HG03354 (cell line): ENCODE results near the gene RPF1.

ENCODE experiments used
- ATAC-seq: cut with Tn5 transposase; IDR thresholded peaks from one replicate; pipeline ENCODE4 v1.9.1; 2021; ENCODE audit warnings: mild to moderate bottlenecking; ENCODE audit not compliant: unreplicated experiment, poor library complexity, severe bottlenecking

The RPF1 gene

DNA sequence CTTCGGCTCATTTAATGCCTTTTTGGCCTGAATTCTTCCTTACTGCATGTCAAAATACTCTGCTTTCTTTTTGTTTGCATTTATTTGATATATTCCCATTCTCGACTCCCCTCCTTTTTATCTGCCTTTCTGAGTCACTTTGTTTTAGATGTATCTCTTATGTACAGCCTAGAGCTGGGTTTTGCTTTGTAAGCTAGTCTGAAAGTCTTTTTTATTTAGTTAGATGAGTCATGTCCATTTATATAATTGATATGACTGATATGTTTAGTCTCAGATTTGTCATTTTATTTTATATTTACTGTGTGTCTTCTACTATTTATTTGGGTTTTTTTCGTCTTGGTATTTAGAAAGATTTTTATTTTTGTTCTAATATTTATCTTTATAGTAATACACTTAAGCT lies 60.9 kb downstream of the RPF1 start:
- no peak for ATAC-seq

DNA sequence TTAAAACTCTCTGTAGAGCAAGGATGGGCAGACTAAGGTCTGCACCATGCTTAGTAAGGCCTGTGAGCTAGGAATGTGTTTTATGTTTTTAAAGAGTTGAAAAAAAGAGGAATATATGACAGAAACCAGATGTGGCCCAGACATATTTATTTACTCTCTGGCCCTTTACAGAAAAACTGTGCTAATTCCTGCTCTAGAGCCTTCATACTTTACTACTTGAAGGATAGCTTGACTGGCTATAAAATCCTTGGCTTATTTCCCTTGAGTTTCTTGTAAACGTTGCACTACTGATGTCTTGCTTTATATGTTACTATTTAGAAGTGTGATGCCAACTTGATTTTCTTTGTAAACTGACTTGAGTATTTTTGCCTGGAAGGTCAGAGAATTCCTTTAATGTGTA lies 61.7 kb downstream of the RPF1 start:
- ATAC-seq = no peak

DNA sequence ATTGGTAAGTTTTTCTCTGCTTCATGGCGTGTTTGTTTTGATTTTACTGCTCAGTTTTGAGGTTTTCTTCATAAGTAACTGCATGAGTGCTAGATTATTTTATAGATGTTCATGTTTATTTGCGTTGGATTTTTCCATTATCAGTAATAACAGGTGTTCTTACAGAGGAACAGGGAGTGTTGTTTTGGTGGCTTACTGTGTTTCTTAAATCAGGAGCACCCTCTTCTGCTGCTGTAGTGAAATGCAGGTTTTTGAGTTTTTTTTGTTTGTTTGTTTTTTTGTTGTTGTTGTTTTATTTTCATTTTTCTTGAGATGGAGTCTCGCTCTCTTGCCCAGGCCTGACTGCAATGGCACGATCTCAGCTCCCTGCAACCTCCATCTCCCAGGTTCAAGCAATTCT lies 62.6 kb downstream of the RPF1 start:
- no peak for ATAC-seq
